Cardiac fibroblast (primary cell): ENCODE data around the gene C3orf18.

Experiments used
- DNase-seq, 2 donors: peaks; one replicate each; pipeline versions ENCODE4 v3.0.0 to v3.0.0-alpha.2; 2010; ENCODE audit warnings: low read depth in 2 of 2
- H3K4me3 ChIP-seq, 2 donors: replicated peaks in 1 of 2; 1 replicate in 1 of 2; 2 replicates in 1 of 2; pipeline ENCODE4 v1.5.1; 2011; ENCODE audit warnings: low read depth in 2 of 2, low read length in 2 of 2, mild to moderate bottlenecking in 2 of 2, moderate library complexity in 1 of 2
- TF ChIP-seq, protein P1 (sequence below): IDR thresholded peaks from one replicate; pipeline ENCODE4 v1.5.1; 2011; ENCODE audit warnings: low read depth, mild to moderate bottlenecking, low read length, inconsistent platforms

The C3orf18 gene

DNA sequence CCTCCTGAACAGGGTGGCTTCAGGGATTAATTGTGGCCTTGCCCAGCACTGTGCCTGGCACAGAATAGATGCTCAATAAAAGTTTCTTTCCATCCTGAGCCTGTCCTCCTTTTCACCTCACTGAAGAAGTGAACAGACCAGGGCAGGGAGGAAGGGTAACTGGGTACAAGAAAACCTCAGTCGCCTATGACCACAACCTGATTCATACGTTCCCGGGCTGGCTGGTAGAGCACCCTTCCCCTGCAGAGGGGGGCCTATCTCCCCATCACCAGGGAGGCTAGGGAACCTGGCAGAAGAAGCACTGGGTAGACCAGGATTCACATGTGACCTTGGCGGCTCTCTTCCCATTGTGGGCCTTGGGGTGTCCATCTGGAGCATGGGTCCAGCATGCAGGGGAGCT, 36.3 kb downstream of the C3orf18 start:
- TF ChIP-seq, protein P1, sequence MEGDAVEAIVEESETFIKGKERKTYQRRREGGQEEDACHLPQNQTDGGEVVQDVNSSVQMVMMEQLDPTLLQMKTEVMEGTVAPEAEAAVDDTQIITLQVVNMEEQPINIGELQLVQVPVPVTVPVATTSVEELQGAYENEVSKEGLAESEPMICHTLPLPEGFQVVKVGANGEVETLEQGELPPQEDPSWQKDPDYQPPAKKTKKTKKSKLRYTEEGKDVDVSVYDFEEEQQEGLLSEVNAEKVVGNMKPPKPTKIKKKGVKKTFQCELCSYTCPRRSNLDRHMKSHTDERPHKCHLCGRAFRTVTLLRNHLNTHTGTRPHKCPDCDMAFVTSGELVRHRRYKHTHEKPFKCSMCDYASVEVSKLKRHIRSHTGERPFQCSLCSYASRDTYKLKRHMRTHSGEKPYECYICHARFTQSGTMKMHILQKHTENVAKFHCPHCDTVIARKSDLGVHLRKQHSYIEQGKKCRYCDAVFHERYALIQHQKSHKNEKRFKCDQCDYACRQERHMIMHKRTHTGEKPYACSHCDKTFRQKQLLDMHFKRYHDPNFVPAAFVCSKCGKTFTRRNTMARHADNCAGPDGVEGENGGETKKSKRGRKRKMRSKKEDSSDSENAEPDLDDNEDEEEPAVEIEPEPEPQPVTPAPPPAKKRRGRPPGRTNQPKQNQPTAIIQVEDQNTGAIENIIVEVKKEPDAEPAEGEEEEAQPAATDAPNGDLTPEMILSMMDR = no peak
- H3K4me3 ChIP-seq = no peak overlapping the region
- no peak for DNase-seq

DNA sequence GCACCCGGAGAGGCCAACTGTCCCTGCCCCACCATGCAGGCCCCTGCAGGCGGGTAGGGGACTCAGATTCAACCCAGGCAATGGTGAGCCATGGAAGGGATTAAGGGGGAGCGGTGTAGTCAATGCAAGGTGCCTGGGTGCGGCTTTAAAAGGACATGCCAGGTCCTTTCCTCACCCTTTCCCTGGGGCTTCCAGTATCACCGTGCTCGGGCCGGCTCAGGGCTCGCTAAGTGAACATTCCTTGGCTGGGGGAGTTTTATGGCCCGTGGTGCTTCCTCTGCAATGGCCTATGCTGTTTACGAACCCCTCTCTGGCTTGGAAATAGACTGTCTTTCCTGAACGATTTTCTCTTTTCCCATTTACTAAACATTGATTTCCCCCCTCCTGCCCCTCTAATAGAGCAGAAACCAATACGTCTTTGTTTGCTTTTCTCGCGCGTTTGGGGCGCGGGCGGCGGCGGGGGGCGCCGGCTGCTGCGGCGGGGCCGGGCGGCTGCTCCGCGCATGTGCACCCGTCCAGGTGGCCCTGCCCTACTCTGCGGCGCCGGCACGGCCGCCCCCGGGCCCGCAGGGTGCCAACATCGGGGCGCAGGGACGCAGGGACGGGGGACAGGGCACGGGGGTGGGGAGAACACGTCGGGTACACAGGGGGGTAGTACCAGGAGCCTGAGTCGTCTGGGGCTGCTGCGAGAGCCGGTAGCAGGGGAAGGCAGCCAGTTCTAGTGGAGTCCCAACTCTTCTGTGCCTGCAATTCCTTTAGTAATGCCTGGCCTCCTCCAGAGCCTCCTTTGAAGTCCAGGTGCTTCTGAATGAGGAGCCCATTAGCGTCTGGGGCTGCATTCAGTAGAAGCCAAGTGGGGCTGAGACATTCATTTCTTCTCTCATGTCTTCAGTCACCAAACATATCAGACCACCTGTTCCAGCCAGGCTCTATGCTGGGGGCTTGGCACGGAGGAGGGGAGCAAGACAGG, 37.3 kb downstream of the C3orf18 start:
- no peak for DNase-seq
- TF ChIP-seq, protein P1 = no peak
- H3K4me3 ChIP-seq = no peak overlapping the region

DNA sequence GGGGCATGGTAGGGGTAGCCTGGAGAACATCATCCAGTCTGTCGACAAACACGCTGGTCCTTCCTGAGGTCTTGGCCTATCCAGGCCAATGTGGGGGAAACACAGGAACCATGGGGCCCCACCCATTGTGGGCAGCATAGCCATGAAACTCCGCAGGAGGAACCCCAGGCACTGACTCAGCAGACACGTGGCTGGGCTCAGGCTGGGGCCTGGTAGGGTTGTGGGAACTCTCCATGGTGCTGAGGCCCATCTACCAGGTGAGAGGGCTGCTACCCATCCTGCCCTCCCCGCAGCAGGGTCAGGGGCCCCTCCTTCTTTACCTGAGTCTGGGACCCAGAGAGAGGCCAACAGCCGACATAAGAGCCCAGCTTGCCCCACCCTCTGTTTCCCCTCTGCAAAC, 41.6 kb downstream of the C3orf18 start:
- TF ChIP-seq, protein P1 = no peak
- peak; percentile 42 to 58 for DNase-seq
- H3K4me3 ChIP-seq = no peak overlapping the region

DNA sequence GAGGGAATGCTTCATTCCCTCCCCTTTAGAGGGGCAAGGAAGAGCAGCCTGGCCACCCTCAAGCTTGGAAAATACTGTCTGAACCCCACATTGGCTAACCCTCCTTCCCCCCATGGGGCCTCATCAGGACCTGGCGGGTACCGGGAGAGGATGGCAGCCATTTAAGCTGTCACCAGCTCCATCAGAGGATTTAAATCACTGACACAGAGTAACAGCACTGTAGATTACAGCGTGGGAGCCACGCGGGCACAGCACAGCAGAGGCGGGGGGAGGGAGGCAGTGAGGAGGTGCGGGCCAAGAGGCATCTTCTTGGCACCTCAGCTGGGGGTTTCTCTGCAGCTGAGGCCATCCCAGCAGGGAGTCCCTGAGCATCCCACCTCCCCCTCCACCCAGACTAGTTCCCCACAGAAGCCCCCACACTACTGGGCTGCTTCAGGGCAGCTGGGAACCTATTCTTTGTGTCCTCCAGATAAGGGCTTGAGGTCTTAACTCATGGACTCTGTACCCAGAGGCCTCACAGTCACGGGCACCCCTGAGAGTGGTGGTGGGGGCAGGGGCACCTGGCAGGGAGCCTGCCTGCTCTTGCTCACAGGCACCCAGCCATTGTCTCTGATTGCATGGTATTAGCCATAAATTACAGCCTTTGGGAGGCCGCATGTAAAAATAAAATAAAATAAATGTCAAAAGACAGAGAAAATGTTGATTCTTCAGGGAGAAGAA, 42.2 kb downstream of the C3orf18 start:
- no peak overlapping the region for H3K4me3 ChIP-seq
- DNase-seq = no peak
- TF ChIP-seq, protein P1 = no peak

DNA sequence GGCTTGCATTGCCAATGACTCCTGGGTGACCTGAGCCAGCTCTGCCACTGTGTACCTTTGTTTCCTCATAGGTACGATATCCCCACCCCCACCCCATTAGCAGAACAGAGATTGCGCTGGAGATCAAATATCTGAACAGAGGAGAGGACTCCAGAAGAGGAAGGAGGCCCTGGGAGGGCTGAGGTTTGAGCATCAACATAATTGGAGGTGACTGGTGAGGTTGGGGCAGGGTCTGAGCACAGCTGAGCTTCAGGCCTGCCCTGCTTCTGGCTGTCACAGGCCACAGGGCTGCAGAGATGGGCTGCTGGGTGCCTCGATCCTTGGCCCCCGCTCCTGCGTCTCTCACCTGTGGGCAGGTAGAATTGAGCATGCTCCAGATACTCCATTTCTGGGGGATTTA, 42.8 kb downstream of the C3orf18 start:
- no peak for DNase-seq
- TF ChIP-seq, protein P1 = no peak
- H3K4me3 ChIP-seq = no peak overlapping the region

DNA sequence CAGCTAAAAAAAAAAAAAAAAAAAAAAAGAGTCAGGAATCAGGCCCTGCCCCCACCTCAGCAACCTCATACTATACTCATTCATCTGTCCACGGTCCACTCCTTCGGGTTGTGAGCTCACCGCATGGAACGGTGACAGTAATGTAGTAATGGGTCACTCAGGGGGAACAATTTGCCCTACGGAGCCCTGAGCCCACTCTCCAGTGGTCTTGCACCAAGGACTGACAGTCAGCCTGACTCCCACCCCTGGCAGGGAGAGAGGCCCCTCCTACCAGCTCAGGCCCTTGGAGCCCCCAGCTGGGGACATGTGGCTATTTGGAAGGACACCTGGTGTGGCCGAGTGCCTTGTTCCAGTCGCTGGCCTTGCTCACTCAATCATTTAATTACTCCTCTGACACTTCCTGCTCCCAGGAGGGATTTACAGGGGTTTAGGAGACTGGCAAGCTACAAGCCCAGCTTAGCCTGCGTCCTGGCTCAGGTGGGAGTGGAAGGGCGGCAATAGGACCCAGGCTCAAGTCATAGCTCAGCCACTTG, 44.2 kb downstream of the C3orf18 start:
- no peak overlapping the region for H3K4me3 ChIP-seq
- TF ChIP-seq, protein P1 = no peak
- DNase-seq = no peak
